OCI-LY1 (cell line): ENCODE measurements around the gene TEN1.

ENCODE experiments used
- H2AFZ ChIP-seq: fragments of 200-600 bp; sonication (generic), shearing (Covaris generic); 2 replicates; pipeline ENCODE4 v1.6.0; 2014; ENCODE audit warnings: antibody characterized with exemption, mild to moderate bottlenecking, low read length
- H3F3A ChIP-seq: fragments of 200-600 bp; sonication (generic), shearing (Covaris generic); 2 replicates; pipeline ENCODE4 v1.6.0; 2014; ENCODE audit warnings: mild to moderate bottlenecking, antibody characterized with exemption, low read length, moderate library complexity; ENCODE audit not compliant: insufficient read depth
- H3K27ac ChIP-seq: fragments of 200-600 bp; sonication (generic); 2 replicates; pipeline ENCODE4 v1.5.1; 2014; ENCODE audit warnings: low read length, mixed run types, mild to moderate bottlenecking, low read depth; ENCODE audit not compliant: poor library complexity, severe bottlenecking
- H3K27me3 ChIP-seq: fragments of 200-600 bp; sonication (generic); 2 replicates; pipeline ENCODE4 v1.6.0; 2014; ENCODE audit warnings: antibody characterized with exemption, mild to moderate bottlenecking, low read length, moderate library complexity; ENCODE audit not compliant: insufficient read depth
- H3K36me3 ChIP-seq: fragments of 200-600 bp; sonication (generic); 2 replicates; pipeline ENCODE4 v1.6.1; 2014; ENCODE audit warnings: mild to moderate bottlenecking, antibody characterized with exemption, low read length, moderate library complexity, mixed read lengths; ENCODE audit not compliant: insufficient read depth
- H3K4me1 ChIP-seq: fragments of 200-600 bp; sonication (generic); 2 replicates; pipeline ENCODE4 v1.5.1; 2014; ENCODE audit warnings: mild to moderate bottlenecking, low read length, moderate library complexity; ENCODE audit not compliant: insufficient read depth, severe bottlenecking
- H3K4me2 ChIP-seq: fragments of 200-600 bp; sonication (generic), shearing (Covaris generic); 2 replicates; pipeline ENCODE4 v1.6.1; 2014; ENCODE audit warnings: low read length
- H3K4me3 ChIP-seq: fragments of 200-600 bp; sonication (generic); 2 replicates; pipeline ENCODE4 v1.5.1; 2014; ENCODE audit warnings: low read length, low read depth, mild to moderate bottlenecking, mixed read lengths; ENCODE audit not compliant: poor library complexity, severe bottlenecking
- H3K79me2 ChIP-seq: fragments of 200-600 bp; shearing (Covaris generic); 2 replicates; pipeline ENCODE4 v1.6.1; 2016; ENCODE audit warnings: mixed run types, low read length, mixed read lengths; ENCODE audit not compliant: insufficient read depth
- H3K9ac ChIP-seq: fragments of 200-600 bp; sonication (generic), shearing (Covaris generic); 2 replicates; pipeline ENCODE4 v1.6.1; 2014; ENCODE audit warnings: mild to moderate bottlenecking, low read length, mixed read lengths
- H3K9me2 ChIP-seq: fragments of 200-600 bp; sonication (generic), shearing (Covaris generic); 2 replicates; pipeline ENCODE4 v1.6.1; 2014; ENCODE audit warnings: low read depth, mild to moderate bottlenecking, low read length, mixed read lengths
- H3K9me3 ChIP-seq: fragments of 200-600 bp; shearing (Covaris generic); 2 replicates; pipeline ENCODE4 v1.6.1; 2014; ENCODE audit warnings: low read length, mixed read lengths
- H4K20me1 ChIP-seq: fragments of 200-600 bp; sonication (generic), shearing (Covaris generic); 2 replicates; pipeline ENCODE4 v1.6.0; 2016; ENCODE audit warnings: mild to moderate bottlenecking, low read length; ENCODE audit not compliant: insufficient read depth
- CTCF ChIP-seq: fragments of 200-600 bp; sonication (generic), shearing (Covaris generic); IDR thresholded peaks from 2 replicates; pipeline ENCODE4 v1.5.1; 2017; ENCODE audit warnings: mild to moderate bottlenecking, antibody characterized with exemption, low read length, moderate library complexity, mixed read lengths
- EZH2 ChIP-seq: fragments of 200-600 bp; sonication (generic), shearing (Covaris generic); IDR thresholded peaks from 2 replicates; pipeline ENCODE4 v1.8.0; 2017; ENCODE audit warnings: borderline replicate concordance, mixed run types, mild to moderate bottlenecking, antibody characterized with exemption, low read length, moderate library complexity, mixed read lengths

TEN1 gene

GRCh38 chr17:76046064-76046463 lies 67.0 kb downstream of the TEN1 start:
- Histone ChIP-seq H3K36me3 (peaks cover 88% of the 10 kb centered on the region), H3K27ac (no peak overlapping the region), H2AFZ (no peak overlapping the region), H3F3A (no peaks in the 10 kb centered on the region), H3K9ac (no peak overlapping the region), H3K4me2 (no peak overlapping the region), H4K20me1 (no peaks in the 10 kb centered on the region), H3K4me1 (peaks cover 6% of the 10 kb centered on the region), H3K79me2 (no peaks in the 10 kb centered on the region), H3K27me3 (no peaks in the 10 kb centered on the region), H3K9me2 (no peaks in the 10 kb centered on the region), H3K9me3 (no peaks in the 10 kb centered on the region), H3K4me3 (no peak overlapping the region)
- no peak for TF ChIP-seq CTCF
- no peak for TF ChIP-seq EZH2

- TF ChIP-seq CTCF (no peak), EZH2 (no peak)
- H3K4me3 ChIP-seq = no peak overlapping the region
- H3K27ac ChIP-seq = no peak overlapping the region
Observed at GRCh38 chr17:76048025-76048605, 69.1 kb downstream of the TEN1 start.

GRCh38 chr17:76048711-76049110 lies 69.7 kb downstream of the TEN1 start:
- Histone ChIP-seq H3K9me3 (no peaks in the 10 kb centered on the region), H3K4me3 (no peak overlapping the region), H2AFZ (no peak overlapping the region), H3K79me2 (no peaks in the 10 kb centered on the region), H3K9me2 (no peaks in the 10 kb centered on the region), H3K4me1 (peaks cover 6% of the 10 kb centered on the region), H4K20me1 (no peaks in the 10 kb centered on the region), H3K4me2 (no peak overlapping the region), H3K27me3 (no peaks in the 10 kb centered on the region), H3K9ac (no peak overlapping the region), H3F3A (no peaks in the 10 kb centered on the region), H3K36me3 (peaks cover 85% of the 10 kb centered on the region), H3K27ac (no peak overlapping the region)
- TF ChIP-seq CTCF (no peak), EZH2 (no peak)

More at GRCh38 chr17:76048025-76048605, 69.1 kb downstream of the TEN1 start:
- no peaks in the 10 kb centered on the region for H3K9me3 ChIP-seq
- H3F3A ChIP-seq = no peaks in the 10 kb centered on the region
- H3K4me1 ChIP-seq = peaks cover 6% of the 10 kb centered on the region
- H3K9me2 ChIP-seq = no peaks in the 10 kb centered on the region
- H4K20me1 ChIP-seq = no peaks in the 10 kb centered on the region
- peaks cover 85% of the 10 kb centered on the region for H3K36me3 ChIP-seq
- no peak overlapping the region for H3K4me2 ChIP-seq
- no peaks in the 10 kb centered on the region for H3K27me3 ChIP-seq
- H2AFZ ChIP-seq = no peak overlapping the region
- H3K79me2 ChIP-seq = no peaks in the 10 kb centered on the region
- H3K9ac ChIP-seq = no peak overlapping the region
